ENCODE measurements around the gene ZNF454. TPM values are rescaled to one million over a fixed set of nuclear protein-coding genes. Genes with fewer than 3 reads are reported as not detected.

The ZNF454 gene
- total RNA-seq, 1 experiment from 2014 or later = not detected

DNA sequence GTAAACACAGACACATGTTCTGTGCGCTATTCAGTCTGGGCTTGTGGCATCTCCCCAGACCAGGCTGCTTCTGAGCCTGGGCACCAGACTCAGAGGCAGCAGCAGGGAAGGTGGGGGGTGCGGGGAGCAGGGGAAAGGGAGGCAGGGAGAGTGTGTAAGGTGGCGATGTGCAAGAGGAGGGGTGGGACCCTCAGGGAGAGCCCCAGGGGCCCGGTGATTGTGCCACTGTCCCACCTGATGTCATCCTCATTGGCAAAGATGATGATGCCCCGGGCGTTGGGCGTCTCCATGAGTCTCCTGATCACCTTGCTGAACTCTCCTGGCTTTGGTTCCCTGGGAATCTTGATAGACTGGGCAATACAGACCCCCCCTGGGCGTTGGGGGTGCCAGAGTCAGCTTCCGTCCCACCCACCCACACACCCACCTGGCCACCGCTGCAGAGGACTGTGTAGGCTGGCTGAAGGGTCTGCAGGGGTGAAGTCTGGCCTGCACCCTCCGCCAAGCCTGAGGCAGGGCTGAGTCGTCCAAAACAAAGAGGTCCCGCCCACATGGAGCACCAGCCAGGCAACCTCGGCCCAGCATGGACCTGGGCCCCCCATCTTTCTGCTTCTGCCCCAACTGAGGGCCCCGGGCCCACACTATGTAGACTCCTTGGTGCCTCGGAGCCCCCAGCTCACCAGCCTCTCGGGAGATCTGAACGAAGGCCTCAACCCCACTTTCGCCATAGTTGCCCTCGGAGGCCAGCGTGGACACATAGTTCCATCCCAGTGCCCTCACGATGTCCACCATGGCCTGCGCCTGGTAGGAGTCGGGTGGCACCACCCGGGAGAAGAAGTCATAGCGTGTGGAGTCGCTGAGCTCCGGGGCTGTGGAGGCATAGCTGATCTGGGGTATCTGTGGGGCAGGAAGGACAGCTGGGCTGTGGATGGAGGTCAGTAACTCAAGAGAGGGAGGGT, 50.5 kb downstream of the ZNF454 start:
- no peak for TF ChIP-seq EZH2 (IDR thresholded peaks at IDR 0.05; ENCODE audit: low read depth)
- TF ChIP-seq, protein P1, sequence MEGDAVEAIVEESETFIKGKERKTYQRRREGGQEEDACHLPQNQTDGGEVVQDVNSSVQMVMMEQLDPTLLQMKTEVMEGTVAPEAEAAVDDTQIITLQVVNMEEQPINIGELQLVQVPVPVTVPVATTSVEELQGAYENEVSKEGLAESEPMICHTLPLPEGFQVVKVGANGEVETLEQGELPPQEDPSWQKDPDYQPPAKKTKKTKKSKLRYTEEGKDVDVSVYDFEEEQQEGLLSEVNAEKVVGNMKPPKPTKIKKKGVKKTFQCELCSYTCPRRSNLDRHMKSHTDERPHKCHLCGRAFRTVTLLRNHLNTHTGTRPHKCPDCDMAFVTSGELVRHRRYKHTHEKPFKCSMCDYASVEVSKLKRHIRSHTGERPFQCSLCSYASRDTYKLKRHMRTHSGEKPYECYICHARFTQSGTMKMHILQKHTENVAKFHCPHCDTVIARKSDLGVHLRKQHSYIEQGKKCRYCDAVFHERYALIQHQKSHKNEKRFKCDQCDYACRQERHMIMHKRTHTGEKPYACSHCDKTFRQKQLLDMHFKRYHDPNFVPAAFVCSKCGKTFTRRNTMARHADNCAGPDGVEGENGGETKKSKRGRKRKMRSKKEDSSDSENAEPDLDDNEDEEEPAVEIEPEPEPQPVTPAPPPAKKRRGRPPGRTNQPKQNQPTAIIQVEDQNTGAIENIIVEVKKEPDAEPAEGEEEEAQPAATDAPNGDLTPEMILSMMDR (conservative IDR thresholded peaks at IDR 0.05) = no peak

DNA sequence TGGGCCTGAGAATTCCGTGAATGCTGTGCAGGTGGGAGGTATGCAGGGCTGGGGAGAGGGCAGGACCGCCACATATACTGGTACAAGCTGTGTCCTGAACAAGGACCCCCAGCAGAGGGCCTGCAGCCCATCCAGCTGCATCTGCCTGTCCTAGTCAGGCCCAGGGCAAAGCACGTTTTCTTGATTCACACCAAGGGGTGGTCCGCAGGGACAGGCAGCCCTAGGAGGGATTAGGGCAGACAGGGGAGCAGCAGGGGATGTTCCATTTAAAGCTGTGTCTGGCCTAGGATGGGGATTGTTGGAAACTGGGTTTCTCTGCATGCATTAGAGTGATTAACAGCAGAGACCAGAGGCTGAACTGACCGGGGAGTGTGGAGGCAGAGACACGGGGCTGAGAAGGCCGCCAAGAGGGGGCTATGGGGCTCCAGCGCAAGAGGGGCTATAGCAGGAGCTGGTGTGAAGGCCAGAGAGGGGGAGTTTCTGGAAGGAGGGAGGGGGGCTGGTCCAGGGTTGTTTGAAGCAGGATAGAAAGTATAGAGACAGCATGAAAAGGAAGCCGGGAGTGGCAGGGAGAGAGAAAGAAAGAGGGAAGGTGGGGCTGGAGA, 51.4 kb downstream of the ZNF454 start:
- H3K79me2 ChIP-seq (ENCODE audit: low read depth) = no peaks in the 10 kb centered on the region
- H3K9me2 ChIP-seq (ENCODE audit: insufficient read depth) = no peaks in the 10 kb centered on the region
- H3K4me1 ChIP-seq (replicated peaks; ENCODE audit: insufficient read depth) = no peaks in the 10 kb centered on the region
- ChIA-PET CTCF (no interaction called here), POLR2A (ENCODE audit: unreplicated experiment) (no interaction called here)
- intact Hi-C loops (cut with micrococcal nuclease; ENCODE audit: unreplicated experiment) = no loop called here
- no peak for DNase-seq
- no peak overlapping the region for H3K27ac ChIP-seq
- no peak overlapping the region for H3K4me2 ChIP-seq
- no TSS peak for BruUV-seq (replicated peaks)
- no peaks in the 10 kb centered on the region for H3K36me3 ChIP-seq (ENCODE audit: low read depth)
- H3K4me3 ChIP-seq = no peak overlapping the region
- peaks cover 52% of the 10 kb centered on the region for H3K27me3 ChIP-seq (ENCODE audit: insufficient read depth, low read depth)
- H2AFZ ChIP-seq = no peak overlapping the region
- H3K9me3 ChIP-seq (ENCODE audit: insufficient read depth, low read depth) = no peaks in the 10 kb centered on the region
- TF ChIP-seq EZH2 (IDR thresholded peaks at IDR 0.05; ENCODE audit: low read depth) = no peak
- TF ChIP-seq, protein P1 (conservative IDR thresholded peaks at IDR 0.05) = no peak
- H3F3A ChIP-seq (ENCODE audit: insufficient read depth, low read depth) = no peaks in the 10 kb centered on the region
- H4K20me1 ChIP-seq (ENCODE audit: insufficient read depth) = no peaks in the 10 kb centered on the region

More for the DNA sequence above, 50.5 kb downstream of the ZNF454 start:
- Histone ChIP-seq H3F3A (ENCODE audit: insufficient read depth, low read depth) (no peaks in the 10 kb centered on the region), H3K4me1 (replicated peaks; ENCODE audit: insufficient read depth) (no peaks in the 10 kb centered on the region), H3K27ac (no peak overlapping the region), H3K27me3 (ENCODE audit: insufficient read depth, low read depth) (peaks cover 44% of the 10 kb centered on the region), H3K9me2 (ENCODE audit: insufficient read depth) (no peaks in the 10 kb centered on the region), H4K20me1 (ENCODE audit: insufficient read depth) (no peaks in the 10 kb centered on the region), H2AFZ (no peak overlapping the region), H3K79me2 (ENCODE audit: low read depth) (no peaks in the 10 kb centered on the region), H3K9me3 (ENCODE audit: insufficient read depth, low read depth) (no peaks in the 10 kb centered on the region), H3K4me2 (no peak overlapping the region), H3K4me3 (no peak overlapping the region), H3K36me3 (ENCODE audit: low read depth) (no peaks in the 10 kb centered on the region)
- POLR2A ChIA-PET (ENCODE audit: unreplicated experiment) = no interaction called here
- no TSS peak for BruUV-seq (replicated peaks)
- no peak for DNase-seq
- intact Hi-C loops (cut with micrococcal nuclease; ENCODE audit: unreplicated experiment) = no loop called here
- CTCF ChIA-PET = no interaction called here

DNA sequence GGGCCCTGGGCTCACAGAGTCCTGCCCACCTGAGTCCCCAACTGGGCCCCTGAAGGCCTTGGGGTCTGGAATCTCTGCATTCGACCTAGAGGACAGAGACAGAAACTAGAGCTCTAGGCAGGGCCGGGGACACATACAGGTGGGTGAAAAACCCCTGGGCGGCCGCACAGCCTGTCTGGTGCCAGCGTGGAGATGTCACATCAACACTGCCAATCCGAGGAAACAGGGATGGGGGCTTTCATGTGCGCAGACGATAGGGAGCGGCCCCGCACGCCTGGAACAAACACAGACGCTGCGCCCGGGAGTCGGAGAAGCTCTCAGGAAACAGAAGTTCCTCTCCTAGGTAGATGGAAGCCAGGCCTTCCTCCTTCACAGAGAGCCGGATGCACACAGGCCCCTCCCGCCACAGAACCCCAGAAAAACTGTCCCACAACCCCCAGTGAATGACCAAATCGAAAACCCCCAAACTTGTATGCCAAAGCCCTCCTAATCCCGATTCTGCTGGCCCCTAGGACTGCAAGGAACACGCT, 52.3 kb downstream of the ZNF454 start:
- Histone ChIP-seq H3K4me1 (replicated peaks; ENCODE audit: insufficient read depth) (no peaks in the 10 kb centered on the region), H3K27me3 (ENCODE audit: insufficient read depth, low read depth) (peaks cover 61% of the 10 kb centered on the region), H3K4me3 (no peak overlapping the region), H3K27ac (no peak overlapping the region), H3K4me2 (no peak overlapping the region), H3K9me3 (ENCODE audit: insufficient read depth, low read depth) (no peaks in the 10 kb centered on the region), H3K36me3 (ENCODE audit: low read depth) (no peaks in the 10 kb centered on the region), H4K20me1 (ENCODE audit: insufficient read depth) (no peaks in the 10 kb centered on the region), H3K9me2 (ENCODE audit: insufficient read depth) (no peaks in the 10 kb centered on the region), H2AFZ (no peak overlapping the region), H3F3A (ENCODE audit: insufficient read depth, low read depth) (no peaks in the 10 kb centered on the region), H3K79me2 (ENCODE audit: low read depth) (no peaks in the 10 kb centered on the region)
- ChIA-PET CTCF (no interaction called here), POLR2A (ENCODE audit: unreplicated experiment) (no interaction called here)
- DNase-seq = no peak
- intact Hi-C loops (cut with micrococcal nuclease; ENCODE audit: unreplicated experiment) = no loop called here
- BruUV-seq (replicated peaks) = no TSS peak
- TF ChIP-seq, protein P1 (conservative IDR thresholded peaks at IDR 0.05) = no peak
- no peak for TF ChIP-seq EZH2 (IDR thresholded peaks at IDR 0.05; ENCODE audit: low read depth)
